Measurements from ENCODE around the gene NTN1. TPM values are rescaled to one million over a fixed set of nuclear protein-coding genes. Genes with fewer than 3 reads are reported as not detected.

Gene NTN1
- total and polyA plus RNA-seq, 7 donors, result 0.38 to 2.1 (median 0.85) TPM

DNA sequence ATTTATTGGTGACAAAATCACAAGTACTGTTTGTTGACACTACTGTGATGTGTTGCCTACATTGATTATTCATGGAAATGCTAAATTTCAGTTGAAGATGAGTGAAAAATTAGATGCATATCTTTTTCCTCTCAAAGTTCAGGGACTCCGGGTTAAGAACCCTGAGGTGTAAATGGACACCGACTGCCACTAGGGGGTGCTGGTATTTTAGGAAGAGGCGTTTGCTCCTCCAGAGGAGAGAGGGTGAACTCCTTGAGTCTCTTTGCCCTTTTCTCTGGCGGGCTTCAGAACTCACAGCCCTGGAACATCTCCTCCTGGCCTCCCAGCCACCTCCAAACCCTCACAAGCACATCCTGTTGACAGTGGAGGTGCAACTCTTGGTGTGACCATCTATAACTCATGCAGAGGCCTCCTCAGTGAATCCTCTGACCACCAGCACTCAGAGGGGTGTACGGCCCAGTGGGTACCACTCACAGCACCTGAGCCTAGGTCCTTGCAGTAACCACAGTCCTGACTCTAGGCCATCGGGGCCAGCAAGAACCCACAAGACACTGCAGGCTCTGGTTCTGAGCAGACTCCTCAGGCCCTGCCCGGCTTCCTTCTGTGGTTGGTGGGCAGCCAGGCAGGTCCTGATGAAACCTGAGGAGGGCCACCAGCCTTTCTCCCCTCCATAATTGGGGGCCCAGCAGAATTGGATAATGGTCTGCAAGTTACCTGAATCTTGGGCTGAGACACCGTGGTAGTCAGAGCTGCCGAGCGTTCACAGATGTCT is 29.6 kb upstream of the NTN1 start:
- H3K27ac ChIP-seq, result no peak overlapping the region
- H3K36me3 ChIP-seq (ENCODE audit: insufficient read depth in 1 of 2, low read depth in 1 of 2), result no peaks in the 10 kb centered on the region
- WGBS, 3 donors, result 55 to 60% (median 58%) methylated on average over 10 of the region's 10 CpGs
- H3K4me1 ChIP-seq, result no peaks in the 10 kb centered on the region
- H3K4me3 ChIP-seq, result no peak overlapping the region
- TF ChIP-seq CTCF (IDR thresholded peaks at IDR 0.05), result peak; percentile 60
- H3K27me3 ChIP-seq (ENCODE audit: insufficient read depth in 3 of 3, low read length in 2 of 3), result peaks cover 0 to 3% (median 0%) of the 10 kb centered on the region in 3 donors
- no peaks in the 10 kb centered on the region for H3K9me3 ChIP-seq
- DNase-seq (peak; percentile 26 to 66), ATAC-seq (peak; percentile 43 to 74 (median 57))
- intact Hi-C loops (cut with DNase I), result loop anchor here (2.0 to 5.0 kb wide), 3 partner anchors 301 to 531 kb away; no protein-coding TSS in a partner anchor

DNA sequence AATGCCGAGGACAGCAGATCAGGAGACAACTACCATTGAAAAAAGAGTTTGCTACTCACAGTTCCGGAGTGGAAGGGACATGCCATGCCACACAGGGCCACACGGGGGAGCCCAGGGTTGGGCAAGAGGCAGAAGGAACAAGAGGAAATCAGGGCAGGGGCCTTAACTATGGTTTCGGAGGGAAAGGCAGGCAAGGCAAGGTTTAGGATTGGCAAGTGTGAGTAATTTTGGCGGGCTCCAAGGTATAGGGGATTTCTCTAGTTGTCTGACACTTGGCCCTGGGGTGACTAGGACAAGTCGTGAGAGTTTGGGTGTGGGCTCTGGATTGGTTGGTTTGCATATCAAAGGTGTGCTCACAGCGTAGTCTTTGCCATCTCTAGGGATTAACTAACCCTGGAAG is 27.0 kb upstream of the NTN1 start:
- Histone ChIP-seq H3K27ac (no peak overlapping the region), H3K27me3 (ENCODE audit: insufficient read depth in 3 of 3, low read length in 2 of 3) (peaks cover 0 to 3% (median 0%) of the 10 kb centered on the region in 3 donors), H3K4me1 (no peaks in the 10 kb centered on the region), H3K36me3 (ENCODE audit: insufficient read depth in 1 of 2, low read depth in 1 of 2) (no peaks in the 10 kb centered on the region), H3K4me3 (no peak overlapping the region), H3K9me3 (no peaks in the 10 kb centered on the region)
- 55 to 78% (median 73%) methylated on average over 7 of the region's 7 CpGs for WGBS, 3 donors
- peak in 3 of 4 donors; percentile 58 to 79 (median 68) for ATAC-seq
- peak; percentile 61 to 75 for DNase-seq
- peak; percentile 74 for TF ChIP-seq CTCF (IDR thresholded peaks at IDR 0.05)
- intact Hi-C loops (cut with DNase I), result loop anchor here (5.0 kb wide), 2 partner anchors 298 to 528 kb away; no protein-coding TSS in a partner anchor

DNA sequence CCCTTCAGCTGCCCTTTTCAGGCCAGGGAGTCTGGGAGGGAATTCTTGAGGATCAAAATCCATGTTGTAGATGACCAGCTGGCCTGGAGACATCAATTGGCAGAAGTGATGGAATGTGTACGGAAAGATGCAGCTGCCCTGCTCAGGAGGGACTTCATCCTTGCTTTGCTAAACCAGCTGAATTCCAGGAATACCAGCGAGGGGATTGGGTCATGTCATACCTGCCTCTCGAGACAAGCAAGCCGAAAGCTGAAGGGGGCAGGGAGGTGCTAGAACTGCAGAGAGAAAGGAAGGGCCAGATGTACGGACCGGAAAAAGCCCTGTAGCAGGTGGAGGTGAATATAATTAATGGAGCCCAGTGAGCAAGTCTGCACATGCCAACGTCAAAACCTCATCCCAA is 25.6 kb upstream of the NTN1 start:
- DNase-seq (no peak), ATAC-seq (no peak)
- Histone ChIP-seq H3K36me3 (ENCODE audit: insufficient read depth in 1 of 2, low read depth in 1 of 2) (no peaks in the 10 kb centered on the region), H3K4me1 (no peaks in the 10 kb centered on the region), H3K4me3 (no peak overlapping the region), H3K27ac (no peak overlapping the region), H3K9me3 (no peaks in the 10 kb centered on the region), H3K27me3 (ENCODE audit: insufficient read depth in 3 of 3, low read length in 2 of 3) (peaks cover 0 to 12% (median 0%) of the 10 kb centered on the region in 3 donors)
- intact Hi-C loops (cut with DNase I), result no loop called here
- no peak for TF ChIP-seq CTCF (IDR thresholded peaks at IDR 0.05)
- WGBS, 3 donors, result 49 to 65% (median 57%) methylated on average over 7 of the region's 7 CpGs

- Histone ChIP-seq H3K9me3 (no peaks in the 10 kb centered on the region), H3K36me3 (ENCODE audit: insufficient read depth in 1 of 2, low read depth in 1 of 2) (no peaks in the 10 kb centered on the region), H3K4me3 (no peak overlapping the region), H3K4me1 (no peaks in the 10 kb centered on the region), H3K27ac (no peak overlapping the region), H3K27me3 (ENCODE audit: insufficient read depth in 3 of 3, low read length in 2 of 3) (peaks cover 0 to 28% (median 6%) of the 10 kb centered on the region in 3 donors)
- 10 to 19% (median 16%) methylated on average over 9 of the region's 9 CpGs for WGBS, 3 donors
- peak; percentile 44 to 64 for DNase-seq
- intact Hi-C loops (cut with DNase I), result no loop called here
- peak; percentile 57 for TF ChIP-seq CTCF (IDR thresholded peaks at IDR 0.05)
- no peak for ATAC-seq
Observed at GRCh38 chr17:8997994-8998628, 23.2 kb upstream of the NTN1 start.
